Endothelial cell of umbilical vein (primary cell): ENCODE results near the gene HIVEP3. TPM values are rescaled to one million over a fixed set of nuclear protein-coding genes. Genes with fewer than 3 reads are reported as not detected.

Source experiments
- BruUV-seq: library from RNA; stranded (reverse); fragments of 400-500 nt; replicated peaks from 2 replicates; lab custom pipeline; 2021; lab: Mats Ljungman, UMichigan
- CTCF ChIA-PET: fragments of 300-600, 350-600 bp; sonication (Branson Sonifier 250); formaldehyde crosslinking; loops from one replicate; lab custom pipeline; 2021; ENCODE audit warnings: antibody characterized with exemption, inconsistent platforms; lab: Charles Lee
- POLR2A ChIA-PET: fragments of 300-600, 350-600 bp; sonication (Branson Sonifier 250); formaldehyde crosslinking; loops from one replicate; lab custom pipeline; 2021; ENCODE audit warnings: antibody characterized with exemption, inconsistent platforms; lab: Charles Lee
- DNase-seq: peaks from one replicate; pipeline ENCODE4 v3.0.0-alpha.2; 2011; ENCODE audit warnings: low read depth, low spot score
- FAIRE-seq: peaks from 2 replicates; lab custom pipeline; 2011; peaks lifted over from hg19 to GRCh38; lab: Jason Lieb, UNC
- H2AFZ ChIP-seq: 2 replicates; pipeline ENCODE4 v1.6.0; 2012; ENCODE audit warnings: low read depth, low read length, control low read depth, inconsistent platforms
- H3K27ac ChIP-seq: 2 replicates; pipeline ENCODE4 v1.5.1; 2011; ENCODE audit warnings: low read depth, mild to moderate bottlenecking, control low read depth, low read length, moderate library complexity; ENCODE audit not compliant: insufficient read depth
- H3K27me3 ChIP-seq, 2 experiments: 2 replicates each; pipeline versions ENCODE4 v1.6.0 to v1.6.1; 2011; ENCODE audit warnings: low read length in 2 of 2, mixed read lengths in 1 of 2; ENCODE audit not compliant: control insufficient read depth in 2 of 2, insufficient read depth in 2 of 2
- H3K36me3 ChIP-seq, 2 experiments: 2 replicates in 1 of 2; 3 replicates in 1 of 2; pipeline ENCODE4 v1.5.1; 2011; ENCODE audit warnings: low read length in 2 of 2, mild to moderate bottlenecking in 1 of 2, moderate library complexity in 1 of 2; ENCODE audit not compliant: control insufficient read depth in 2 of 2, insufficient read depth in 2 of 2; ENCODE audit errors: extremely low read depth in 1 of 2
- H3K4me1 ChIP-seq: 3 replicates; pipeline ENCODE4 v1.5.1; 2011; ENCODE audit warnings: mild to moderate bottlenecking, low read length; ENCODE audit not compliant: control insufficient read depth, insufficient read depth; ENCODE audit errors: extremely low read depth
- H3K4me2 ChIP-seq: 2 replicates; pipeline ENCODE4 v1.6.1; 2011; ENCODE audit warnings: low read length, control low read depth, mixed read lengths; ENCODE audit not compliant: insufficient read depth
- H3K4me3 ChIP-seq, 3 experiments: fragments of 200-600 bp in 1 of 3; sonication (generic), shearing (Covaris generic) in 1 of 3; replicated peaks in 1 of 3; 2 replicates each; pipeline ENCODE4 v1.5.1; 2011 to 2016; ENCODE audit warnings: control low read depth in 3 of 3, low read length in 3 of 3, mild to moderate bottlenecking in 2 of 3, inconsistent platforms in 1 of 3, low read depth in 1 of 3, moderate library complexity in 1 of 3; ENCODE audit not compliant: insufficient read depth in 1 of 3
- H3K79me2 ChIP-seq: 2 replicates; pipeline ENCODE4 v1.6.0; 2012; ENCODE audit warnings: low read length, inconsistent platforms; ENCODE audit not compliant: control insufficient read depth, insufficient read depth
- H3K9ac ChIP-seq: replicated peaks from 2 replicates; pipeline ENCODE3; 2011; ENCODE audit warnings: low read length, control low read depth; ENCODE audit not compliant: insufficient read depth; ENCODE audit errors: extremely low read depth
- H3K9me1 ChIP-seq: replicated peaks from 3 replicates; pipeline ENCODE4 v1.6.0; 2011; ENCODE audit warnings: mild to moderate bottlenecking, low read length; ENCODE audit not compliant: control insufficient read depth, insufficient read depth; ENCODE audit errors: extremely low read depth
- H3K9me3 ChIP-seq: replicated peaks from 2 replicates; pipeline ENCODE4 v1.5.1; 2012; ENCODE audit warnings: low read length, inconsistent platforms; ENCODE audit not compliant: control insufficient read depth, insufficient read depth
- H4K20me1 ChIP-seq: replicated peaks from 2 replicates; pipeline ENCODE3; 2011; ENCODE audit warnings: mild to moderate bottlenecking, low read length; ENCODE audit not compliant: control insufficient read depth, insufficient read depth; ENCODE audit errors: extremely low read depth
- EZH2 ChIP-seq: IDR thresholded peaks from 2 replicates; pipeline ENCODE4 v1.6.1; 2012; ENCODE audit warnings: borderline replicate concordance, low read depth, mild to moderate bottlenecking, moderate library complexity, low read length, inconsistent platforms; ENCODE audit not compliant: severe bottlenecking
- FOS ChIP-seq: IDR thresholded peaks from 2 replicates; pipeline ENCODE4 v1.6.1; 2011; ENCODE audit warnings: mild to moderate bottlenecking, low read length, moderate library complexity, borderline replicate concordance; ENCODE audit not compliant: insufficient read depth
- GATA2 ChIP-seq: IDR thresholded peaks from 2 replicates; pipeline ENCODE4 v1.7.0; 2011; ENCODE audit warnings: low read depth, mild to moderate bottlenecking, moderate library complexity, mixed read lengths, low read length; ENCODE audit not compliant: insufficient read length, insufficient read depth
- JUN ChIP-seq: IDR thresholded peaks from 2 replicates; pipeline ENCODE4 v1.6.1; 2011; ENCODE audit warnings: borderline replicate concordance, low read depth; ENCODE audit not compliant: insufficient read length, insufficient read depth
- MYC ChIP-seq: IDR thresholded peaks from one replicate; pipeline ENCODE4 v1.6.1; 2011; ENCODE audit warnings: mild to moderate bottlenecking, low read depth, low read length
- POLR2A ChIP-seq: IDR thresholded peaks from 2 replicates; pipeline ENCODE4 v1.6.1; 2012; ENCODE audit warnings: low read depth, mild to moderate bottlenecking, control low read depth, low read length
- POLR2AphosphoS5 ChIP-seq: IDR thresholded peaks from 2 replicates; pipeline ENCODE4 v1.6.1; 2012; ENCODE audit warnings: low read depth, mild to moderate bottlenecking, control low read depth, low read length, moderate library complexity; ENCODE audit not compliant: insufficient read depth
- dilution Hi-C: fragments of 300-500 bp; cut with MboI; formaldehyde crosslinking; loops from one replicate; pipeline ENCODE4 v1.15.0; 2019; ENCODE audit warnings: low sequenced_read_pairs; ENCODE audit not compliant: extremely low pct_ligation_motif_present
- intact Hi-C: fragments of 100-400 bp; cut with micrococcal nuclease; formaldehyde crosslinking; loops from one replicate; pipeline ENCODE4 v1.10.0; 2022
- polyA plus RNA-seq, 4 experiments: library from polyadenylated mRNA; depleted of rRNA in 3 of 4; stranded (reverse) in 3 of 4; unstranded in 1 of 4; fragments of >200 nt; gene quantifications; 2 replicates each; pipeline versions ENCODE4 v1.2.1 to v1.2.3, GENCODE V29; 2011 to 2012; ENCODE audit warnings: missing spikeins in 1 of 4
- total RNA-seq: library from RNA; stranded (reverse); gene quantifications from 2 replicates; pipeline ENCODE4 v1.2.3, GENCODE V29; 2021
- TF ChIP-seq, protein P1 (sequence below): IDR thresholded peaks from 2 replicates; pipeline ENCODE4 v1.6.1; 2011; ENCODE audit not compliant: insufficient read depth, insufficient read length
- TF ChIP-seq, protein P2 (sequence below), 2 donors: IDR thresholded peaks; 1 replicate in 1 of 2; 2 replicates in 1 of 2; pipeline ENCODE4 v1.5.1; 2011; ENCODE audit warnings: low read length in 2 of 2, mild to moderate bottlenecking in 2 of 2, moderate library complexity in 2 of 2, control low read depth in 1 of 2, inconsistent platforms in 1 of 2, low read depth in 1 of 2; ENCODE audit not compliant: insufficient read depth in 1 of 2; ENCODE audit errors: extremely low read depth in 1 of 2

HIVEP3 gene
- total and polyA plus RNA-seq, 2 donors (not counting 3 experiments of a cell fraction or from before 2014, with no cell fraction given) = 3.4 to 4.0 TPM

DNA sequence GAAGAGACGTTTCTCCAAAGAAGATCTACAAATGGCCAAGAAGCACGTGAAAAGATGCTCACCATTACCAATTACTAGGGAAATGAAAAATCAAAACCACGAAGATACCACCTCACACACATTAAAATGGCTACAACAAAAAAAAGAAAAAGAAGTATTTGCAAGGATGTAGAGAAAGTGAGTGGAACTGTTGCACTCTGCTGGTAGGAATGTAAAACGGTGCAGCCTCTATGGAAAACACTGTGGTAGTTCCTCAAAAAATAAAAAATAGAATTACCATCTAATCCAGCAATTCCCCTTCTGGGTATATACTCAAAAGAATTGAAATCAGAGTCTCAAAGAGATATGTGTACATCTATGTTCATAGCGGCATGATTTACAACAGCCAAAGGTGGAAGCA is 318.8 kb downstream of the HIVEP3 start:
- dilution Hi-C loops = no loop called here
- no peak overlapping the region for H3K4me3 ChIP-seq

DNA sequence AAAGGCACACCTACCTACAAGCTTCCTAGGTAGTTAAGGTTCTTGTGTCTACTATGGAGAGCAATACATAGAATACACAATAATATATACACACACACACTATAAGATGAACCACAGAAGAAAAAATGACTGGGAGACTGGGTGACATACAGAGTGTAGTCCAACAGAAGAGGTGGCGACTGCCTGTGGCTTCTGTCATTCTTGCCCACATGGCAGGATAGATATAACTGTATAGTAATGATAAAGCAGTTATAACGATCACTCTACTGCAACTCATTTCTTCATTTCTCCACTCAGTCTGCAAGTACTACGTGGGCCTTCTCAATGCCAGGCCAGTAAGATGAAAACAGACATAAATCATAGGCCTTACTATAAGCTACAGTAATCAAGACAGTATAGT is 320.4 kb downstream of the HIVEP3 start:
- intact Hi-C loops (no loop called here), dilution Hi-C loops (no loop called here)
- H3K79me2 ChIP-seq = no peaks in the 10 kb centered on the region
- TF ChIP-seq EZH2 (no peak), GATA2 (no peak), JUN (no peak), FOS (no peak), POLR2A (no peak), MYC (no peak), POLR2AphosphoS5 (no peak)
- TF ChIP-seq, protein P1, sequence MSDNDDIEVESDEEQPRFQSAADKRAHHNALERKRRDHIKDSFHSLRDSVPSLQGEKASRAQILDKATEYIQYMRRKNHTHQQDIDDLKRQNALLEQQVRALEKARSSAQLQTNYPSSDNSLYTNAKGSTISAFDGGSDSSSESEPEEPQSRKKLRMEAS = no peak
- TF ChIP-seq, protein P2, sequence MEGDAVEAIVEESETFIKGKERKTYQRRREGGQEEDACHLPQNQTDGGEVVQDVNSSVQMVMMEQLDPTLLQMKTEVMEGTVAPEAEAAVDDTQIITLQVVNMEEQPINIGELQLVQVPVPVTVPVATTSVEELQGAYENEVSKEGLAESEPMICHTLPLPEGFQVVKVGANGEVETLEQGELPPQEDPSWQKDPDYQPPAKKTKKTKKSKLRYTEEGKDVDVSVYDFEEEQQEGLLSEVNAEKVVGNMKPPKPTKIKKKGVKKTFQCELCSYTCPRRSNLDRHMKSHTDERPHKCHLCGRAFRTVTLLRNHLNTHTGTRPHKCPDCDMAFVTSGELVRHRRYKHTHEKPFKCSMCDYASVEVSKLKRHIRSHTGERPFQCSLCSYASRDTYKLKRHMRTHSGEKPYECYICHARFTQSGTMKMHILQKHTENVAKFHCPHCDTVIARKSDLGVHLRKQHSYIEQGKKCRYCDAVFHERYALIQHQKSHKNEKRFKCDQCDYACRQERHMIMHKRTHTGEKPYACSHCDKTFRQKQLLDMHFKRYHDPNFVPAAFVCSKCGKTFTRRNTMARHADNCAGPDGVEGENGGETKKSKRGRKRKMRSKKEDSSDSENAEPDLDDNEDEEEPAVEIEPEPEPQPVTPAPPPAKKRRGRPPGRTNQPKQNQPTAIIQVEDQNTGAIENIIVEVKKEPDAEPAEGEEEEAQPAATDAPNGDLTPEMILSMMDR (IDR thresholded peaks at IDR 0.05; ENCODE audit: extremely low read depth in 1 of 2, insufficient read depth in 1 of 2, low read depth in 1 of 2, low read length in 2 of 2) = no peak
- ChIA-PET CTCF (interaction anchor here (0.7 to 1.1 kb wide), 3 partner anchors 18 to 116 kb away, joined by 3 read pairs; no protein-coding TSS in a partner anchor), POLR2A (no interaction called here)
- no peak overlapping the region for H3K27ac ChIP-seq
- H3K4me2 ChIP-seq = no peak overlapping the region
- H3K36me3 ChIP-seq = no peaks in the 10 kb centered on the region
- no peak overlapping the region for H3K9ac ChIP-seq
- H3K27me3 ChIP-seq = no peaks in the 10 kb centered on the region
- H4K20me1 ChIP-seq = no peaks in the 10 kb centered on the region
- FAIRE-seq (no peak), DNase-seq (no peak)
- no peaks in the 10 kb centered on the region for H3K9me3 ChIP-seq
- no peak overlapping the region for H2AFZ ChIP-seq
- no peak overlapping the region for H3K4me3 ChIP-seq
- H3K4me1 ChIP-seq = no peaks in the 10 kb centered on the region
- no peaks in the 10 kb centered on the region for H3K9me1 ChIP-seq
- no TSS peak for BruUV-seq

More for the DNA sequence above, 318.8 kb downstream of the HIVEP3 start:
- Histone ChIP-seq H3K9ac (no peak overlapping the region), H3K79me2 (no peaks in the 10 kb centered on the region), H3K9me1 (no peaks in the 10 kb centered on the region), H3K4me1 (no peaks in the 10 kb centered on the region), H4K20me1 (no peaks in the 10 kb centered on the region), H3K9me3 (no peaks in the 10 kb centered on the region), H3K27me3 (no peaks in the 10 kb centered on the region), H3K36me3 (no peaks in the 10 kb centered on the region), H3K27ac (no peak overlapping the region), H3K4me2 (no peak overlapping the region), H2AFZ (no peak overlapping the region)
- CTCF ChIA-PET = no interaction called here
- TF ChIP-seq, protein P2 (IDR thresholded peaks at IDR 0.05; ENCODE audit: extremely low read depth in 1 of 2, insufficient read depth in 1 of 2, low read depth in 1 of 2, low read length in 2 of 2) = peak in 1 of 2 donors; percentile 43
- no peak for TF ChIP-seq GATA2
- intact Hi-C loops = no loop called here
- POLR2A ChIA-PET = no interaction called here
- BruUV-seq = no TSS peak
- DNase-seq (peak; percentile 27), FAIRE-seq (no peak)
